Neuronal stem cell (in vitro differentiated cells): ENCODE data around the gene CD58.

ENCODE experiments used
- DNase-seq: peaks from one replicate; pipeline ENCODE4 v3.0.0-alpha.2; 2013; ENCODE audit warnings: low spot score
- H2AFZ ChIP-seq: one replicate; pipeline ENCODE4 v1.6.1; 2013; ENCODE audit warnings: mild to moderate bottlenecking, low read length, inconsistent platforms
- H2AK5ac ChIP-seq: 2 replicates; pipeline ENCODE4 v1.6.1; 2013; ENCODE audit warnings: low read depth, mild to moderate bottlenecking, inconsistent platforms, low read length, moderate library complexity, mixed read lengths
- H2BK120ac ChIP-seq: 2 replicates; pipeline ENCODE4 v1.6.1; 2013; ENCODE audit warnings: low read depth, mild to moderate bottlenecking, inconsistent platforms, low read length, moderate library complexity, mixed read lengths
- H2BK12ac ChIP-seq: one replicate; pipeline ENCODE4 v1.6.1; 2013; ENCODE audit warnings: low read length, inconsistent platforms
- H2BK15ac ChIP-seq: 2 replicates; pipeline ENCODE4 v1.6.1; 2013; ENCODE audit warnings: mild to moderate bottlenecking, low read length, inconsistent platforms, mixed read lengths
- H2BK5ac ChIP-seq: one replicate; pipeline ENCODE4 v1.6.1; 2013; ENCODE audit warnings: inconsistent platforms, mild to moderate bottlenecking, low read length, moderate library complexity
- H3K14ac ChIP-seq: one replicate; pipeline ENCODE4 v1.6.1; 2013; ENCODE audit warnings: low read length, inconsistent platforms
- H3K18ac ChIP-seq: 2 replicates; pipeline ENCODE4 v1.6.1; 2013; ENCODE audit warnings: low read length, inconsistent platforms
- H3K23ac ChIP-seq: 2 replicates; pipeline ENCODE4 v1.6.1; 2013; ENCODE audit warnings: low read depth, mild to moderate bottlenecking, mixed read lengths, low read length, inconsistent platforms; ENCODE audit not compliant: poor library complexity
- H3K27ac ChIP-seq: replicated peaks from 3 replicates; pipeline ENCODE4 v1.5.1; 2013; ENCODE audit warnings: low read length, inconsistent platforms
- H3K27me3 ChIP-seq, 3 experiments: 2 replicates each; pipeline ENCODE4 v1.6.1; 2013; ENCODE audit warnings: low read length in 3 of 3, mild to moderate bottlenecking in 2 of 3, inconsistent platforms in 1 of 3, low read depth in 1 of 3, mixed read lengths in 1 of 3, moderate library complexity in 1 of 3; ENCODE audit not compliant: control insufficient read depth in 3 of 3, insufficient read depth in 3 of 3
- H3K36me3 ChIP-seq, 2 donors: replicated peaks in 1 of 2; 2 replicates each; pipeline ENCODE4 v1.6.1; 2013; ENCODE audit warnings: low read length in 2 of 2; ENCODE audit not compliant: control insufficient read depth in 2 of 2, insufficient read depth in 2 of 2
- H3K4ac ChIP-seq: 2 replicates; pipeline ENCODE4 v1.6.1; 2013; ENCODE audit warnings: inconsistent platforms, mild to moderate bottlenecking, low read length, moderate library complexity
- H3K4me1 ChIP-seq, 2 donors: 1 replicate in 1 of 2; 2 replicates in 1 of 2; pipeline ENCODE4 v1.6.1; 2013; ENCODE audit warnings: low read length in 2 of 2, low read depth in 1 of 2; ENCODE audit not compliant: control insufficient read depth in 2 of 2, insufficient read depth in 1 of 2
- H3K4me2 ChIP-seq: one replicate; pipeline ENCODE4 v1.6.1; 2013; ENCODE audit warnings: mild to moderate bottlenecking, low read length, inconsistent platforms; ENCODE audit not compliant: insufficient read depth, poor library complexity, severe bottlenecking
- H3K4me3 ChIP-seq, 2 donors: 2 replicates each; pipeline ENCODE4 v1.5.1; 2013; ENCODE audit warnings: low read length in 2 of 2, mild to moderate bottlenecking in 2 of 2, inconsistent platforms in 1 of 2, moderate library complexity in 1 of 2
- H3K79me1 ChIP-seq: one replicate; pipeline ENCODE4 v1.6.1; 2013; ENCODE audit warnings: low read depth, mild to moderate bottlenecking, inconsistent platforms, low read length, moderate library complexity
- H3K9ac ChIP-seq: one replicate; pipeline ENCODE4 v1.6.1; 2013; ENCODE audit warnings: mild to moderate bottlenecking, low read depth, low read length, inconsistent platforms; ENCODE audit not compliant: poor library complexity
- H3K9me3 ChIP-seq, 2 donors: replicated peaks in 1 of 2; 2 replicates each; pipeline versions ENCODE3 to v1.6.1; 2013; ENCODE audit warnings: low read length in 2 of 2, mild to moderate bottlenecking in 2 of 2, inconsistent platforms in 1 of 2, low read depth in 1 of 2, mixed read lengths in 1 of 2, moderate library complexity in 1 of 2; ENCODE audit not compliant: control insufficient read depth in 2 of 2, insufficient read depth in 1 of 2
- H4K8ac ChIP-seq: one replicate; pipeline ENCODE4 v1.6.1; 2013; ENCODE audit warnings: low read depth, mild to moderate bottlenecking, inconsistent platforms, low read length, moderate library complexity
- H4K91ac ChIP-seq: one replicate; pipeline ENCODE4 v1.6.1; 2013; ENCODE audit warnings: low read length, low read depth, mild to moderate bottlenecking, inconsistent platforms; ENCODE audit not compliant: poor library complexity
- WGBS, 2 donors: extraction: QIAGEN DNeasy Blood & Tissue Kit; methylation state at CpG; one replicate each; pipeline ENCODE4 v1.1.7; 2013; ENCODE audit warnings: missing lambda C conversion rate in 2 of 2, mixed read lengths in 1 of 2; ENCODE audit not compliant: insufficient read length in 2 of 2, insufficient replicate concordance in 1 of 2; ENCODE audit errors: extremely low coverage in 2 of 2; 5-methylcytosine and 5-hydroxymethylcytosine counted together

CD58 gene

GRCh38 chr1:116490588-116490987, 80.2 kb downstream of the CD58 start:
- no peak overlapping the region for H3K9ac ChIP-seq
- H2AK5ac ChIP-seq = no peak overlapping the region
- no peak overlapping the region for H3K27ac ChIP-seq
- H3K18ac ChIP-seq = no peak overlapping the region
- no peaks in the 10 kb centered on the region for H3K79me1 ChIP-seq
- no peak overlapping the region for H3K4ac ChIP-seq
- H2BK15ac ChIP-seq = no peak overlapping the region
- no peak overlapping the region for H3K14ac ChIP-seq
- no peak overlapping the region for H2BK12ac ChIP-seq
- H4K8ac ChIP-seq = no peak overlapping the region
- H4K91ac ChIP-seq = no peak overlapping the region
- H3K4me1 ChIP-seq = peaks cover 8 to 15% of the 10 kb centered on the region in 2 donors
- H2BK120ac ChIP-seq = no peak overlapping the region
- DNase-seq = no peak
- no peak overlapping the region for H2BK5ac ChIP-seq
- H3K27me3 ChIP-seq = peaks cover 0 to 15% (median 0%) of the 10 kb centered on the region in 3 experiments
- H3K4me2 ChIP-seq = no peak overlapping the region
- H2AFZ ChIP-seq = no peak overlapping the region
- no peak overlapping the region for H3K23ac ChIP-seq
- H3K36me3 ChIP-seq = no peaks in the 10 kb centered on the region
- no peak overlapping the region for H3K4me3 ChIP-seq
- no peaks in the 10 kb centered on the region for H3K9me3 ChIP-seq
- no CpG with 5 or more reads among the region's 3 CpGs for WGBS, 2 donors

- Histone ChIP-seq H3K27me3 (peaks cover 0 to 15% (median 0%) of the 10 kb centered on the region in 3 experiments), H3K4me2 (no peak overlapping the region), H3K79me1 (no peaks in the 10 kb centered on the region), H4K8ac (no peak overlapping the region), H2BK12ac (no peak overlapping the region), H3K9me3 (no peaks in the 10 kb centered on the region), H4K91ac (no peak overlapping the region), H3K4me1 (peaks cover 6 to 16% of the 10 kb centered on the region in 2 donors), H3K4me3 (no peak overlapping the region), H3K14ac (no peak overlapping the region), H3K23ac (no peak overlapping the region), H3K4ac (no peak overlapping the region), H2AFZ (no peak overlapping the region), H3K36me3 (no peaks in the 10 kb centered on the region), H3K9ac (no peak overlapping the region), H2AK5ac (no peak overlapping the region), H3K27ac (no peak overlapping the region), H2BK120ac (no peak overlapping the region), H3K18ac (no peak overlapping the region), H2BK5ac (no peak overlapping the region), H2BK15ac (no peak overlapping the region)
- WGBS, 2 donors = no CpG with 5 or more reads among the region's 5 CpGs
- no peak for DNase-seq
These were observed 81.6 kb downstream of the CD58 start for GRCh38 chr1:116489231-116489697.

- Histone ChIP-seq H3K27ac (no peak overlapping the region), H3K4ac (no peak overlapping the region), H3K27me3 (peaks cover 0 to 15% (median 0%) of the 10 kb centered on the region in 3 experiments), H2BK15ac (no peak overlapping the region), H3K36me3 (no peaks in the 10 kb centered on the region), H3K9ac (no peak overlapping the region), H2BK5ac (no peak overlapping the region), H3K4me3 (no peak overlapping the region), H2AFZ (no peak overlapping the region), H4K8ac (no peak overlapping the region), H3K79me1 (no peaks in the 10 kb centered on the region), H2BK120ac (no peak overlapping the region), H3K23ac (no peak overlapping the region), H2AK5ac (no peak overlapping the region), H3K18ac (no peak overlapping the region), H3K14ac (no peak overlapping the region), H3K9me3 (no peaks in the 10 kb centered on the region), H2BK12ac (no peak overlapping the region), H3K4me2 (no peak overlapping the region), H3K4me1 (peaks cover 2 to 11% of the 10 kb centered on the region in 2 donors), H4K91ac (no peak overlapping the region)
- no peak for DNase-seq
- no CpG with 5 or more reads among the region's 4 CpGs for WGBS, 2 donors
These were observed 82.8 kb downstream of the CD58 start for GRCh38 chr1:116488071-116488470.

GRCh38 chr1:116487583-116487982, 83.2 kb downstream of the CD58 start:
- Histone ChIP-seq H3K4me1 (peaks cover 2 to 11% of the 10 kb centered on the region in 2 donors), H3K9me3 (no peaks in the 10 kb centered on the region), H2BK120ac (no peak overlapping the region), H2BK5ac (no peak overlapping the region), H2BK15ac (no peak overlapping the region), H3K4me2 (no peak overlapping the region), H3K9ac (no peak overlapping the region), H4K8ac (no peak overlapping the region), H3K4ac (no peak overlapping the region), H3K14ac (no peak overlapping the region), H4K91ac (no peak overlapping the region), H2AK5ac (no peak overlapping the region), H3K4me3 (no peak overlapping the region), H3K36me3 (no peaks in the 10 kb centered on the region), H2AFZ (no peak overlapping the region), H3K18ac (no peak overlapping the region), H3K23ac (no peak overlapping the region), H3K27me3 (peaks cover 0 to 15% (median 0%) of the 10 kb centered on the region in 3 experiments), H3K27ac (no peak overlapping the region), H3K79me1 (no peaks in the 10 kb centered on the region), H2BK12ac (no peak overlapping the region)
- WGBS, 2 donors = no CpG with 5 or more reads among the region's 1 CpG
- DNase-seq = no peak
